Neural progenitor cell (in vitro differentiated cells): ENCODE data around the gene ASXL3.

ENCODE experiments used
- EZH2 ChIP-seq: fragments of 200-600 bp; sonication (generic); IDR thresholded peaks from 2 replicates; pipeline ENCODE4 v1.6.1; 2017; ENCODE audit warnings: antibody characterized with exemption, mild to moderate bottlenecking, moderate library complexity
- TF ChIP-seq, protein P1 (sequence below): fragments of 200-600 bp; sonication (generic); IDR thresholded peaks from 2 replicates; pipeline ENCODE4 v1.5.1; 2017; ENCODE audit warnings: antibody characterized with exemption, mild to moderate bottlenecking

DNA sequence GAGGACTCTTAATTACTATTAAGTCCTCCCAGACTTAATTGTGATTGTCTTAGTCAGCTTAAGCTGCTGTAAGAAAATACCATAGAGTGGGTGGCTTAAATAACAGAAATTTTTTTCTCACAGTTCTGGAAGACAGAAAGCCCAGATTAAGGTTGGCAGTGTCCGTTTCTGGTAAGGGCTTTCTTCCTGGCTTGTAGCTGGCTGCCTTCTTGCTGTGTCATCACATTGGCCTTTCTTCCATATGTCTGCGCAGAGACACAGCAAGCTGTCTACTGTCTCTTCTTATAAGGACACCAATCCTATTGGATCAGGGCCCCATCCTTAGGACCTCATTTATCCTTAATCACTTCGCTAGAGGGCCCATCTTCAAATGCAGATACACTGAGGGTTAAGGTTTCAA lies 38.5 kb downstream of the ASXL3 start:
- no peak for TF ChIP-seq EZH2
- TF ChIP-seq, protein P1, sequence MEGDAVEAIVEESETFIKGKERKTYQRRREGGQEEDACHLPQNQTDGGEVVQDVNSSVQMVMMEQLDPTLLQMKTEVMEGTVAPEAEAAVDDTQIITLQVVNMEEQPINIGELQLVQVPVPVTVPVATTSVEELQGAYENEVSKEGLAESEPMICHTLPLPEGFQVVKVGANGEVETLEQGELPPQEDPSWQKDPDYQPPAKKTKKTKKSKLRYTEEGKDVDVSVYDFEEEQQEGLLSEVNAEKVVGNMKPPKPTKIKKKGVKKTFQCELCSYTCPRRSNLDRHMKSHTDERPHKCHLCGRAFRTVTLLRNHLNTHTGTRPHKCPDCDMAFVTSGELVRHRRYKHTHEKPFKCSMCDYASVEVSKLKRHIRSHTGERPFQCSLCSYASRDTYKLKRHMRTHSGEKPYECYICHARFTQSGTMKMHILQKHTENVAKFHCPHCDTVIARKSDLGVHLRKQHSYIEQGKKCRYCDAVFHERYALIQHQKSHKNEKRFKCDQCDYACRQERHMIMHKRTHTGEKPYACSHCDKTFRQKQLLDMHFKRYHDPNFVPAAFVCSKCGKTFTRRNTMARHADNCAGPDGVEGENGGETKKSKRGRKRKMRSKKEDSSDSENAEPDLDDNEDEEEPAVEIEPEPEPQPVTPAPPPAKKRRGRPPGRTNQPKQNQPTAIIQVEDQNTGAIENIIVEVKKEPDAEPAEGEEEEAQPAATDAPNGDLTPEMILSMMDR: no peak
